GDM1 (cell line): Measurements from ENCODE around the gene MYO16.

Source experiments
- DNase-seq: peaks from one replicate; lab custom pipeline; 2025; lab: John Stamatoyannopoulos, UW

Gene MYO16

GRCh38 chr13:108629181-108629752 lies at the start of gene MYO16:
Gene MYO16 (plus strand): TSS chr13:108629611. CDS start chr13:108629845, 234 bp downstream.
- DNase-seq, result no peak

GRCh38 chr13:108586826-108587225 lies 42.6 kb upstream of the MYO16 start:
- no peak for DNase-seq

- no peak for DNase-seq
These were observed 40.9 kb upstream of the MYO16 start for GRCh38 chr13:108588516-108588915.

GRCh38 chr13:108594153-108594552 lies 35.3 kb upstream of the MYO16 start:
- no peak for DNase-seq

GRCh38 chr13:108595436-108596274 lies 33.8 kb upstream of the MYO16 start:
- no peak for DNase-seq

- DNase-seq, result no peak
These were observed 31.5 kb upstream of the MYO16 start for GRCh38 chr13:108597943-108598342.

GRCh38 chr13:108606424-108606823 lies 23.0 kb upstream of the MYO16 start:
- DNase-seq, result no peak

- no peak for DNase-seq
These were observed 20.1 kb upstream of the MYO16 start for GRCh38 chr13:108609353-108609752.

GRCh38 chr13:108610507-108610906 lies 18.9 kb upstream of the MYO16 start:
- no peak for DNase-seq

- no peak for DNase-seq
These were observed 14.2 kb upstream of the MYO16 start for GRCh38 chr13:108615241-108615640.

- no peak for DNase-seq
These were observed 11.2 kb upstream of the MYO16 start for GRCh38 chr13:108618233-108618632.

GRCh38 chr13:108621462-108621861 lies 7.9 kb upstream of the MYO16 start:
- DNase-seq, result no peak

- no peak for DNase-seq
These were observed 5.3 kb upstream of the MYO16 start for GRCh38 chr13:108624108-108624507.

- no peak for DNase-seq
These were observed 4.4 kb upstream of the MYO16 start for GRCh38 chr13:108624979-108625378.

GRCh38 chr13:108629988-108630387 lies 577 bp downstream of the MYO16 start:
- no peak for DNase-seq

GRCh38 chr13:108632649-108633167 lies 3.3 kb downstream of the MYO16 start:
- DNase-seq, result no peak

- DNase-seq, result no peak
These were observed 9.5 kb downstream of the MYO16 start for GRCh38 chr13:108638901-108639300.

- no peak for DNase-seq
These were observed 14.4 kb downstream of the MYO16 start for GRCh38 chr13:108643646-108644353.

GRCh38 chr13:108645376-108645775 lies 16.0 kb downstream of the MYO16 start:
- DNase-seq, result no peak

- no peak for DNase-seq
These were observed 20.9 kb downstream of the MYO16 start for GRCh38 chr13:108650271-108650670.

- no peak for DNase-seq
These were observed 27.3 kb downstream of the MYO16 start for GRCh38 chr13:108656742-108657141.

GRCh38 chr13:108657519-108657918 lies 28.1 kb downstream of the MYO16 start:
- DNase-seq, result no peak

GRCh38 chr13:108662528-108662927 lies 33.1 kb downstream of the MYO16 start:
- no peak for DNase-seq
